Measurements from ENCODE around the gene BAK1.

The BAK1 gene

DNA sequence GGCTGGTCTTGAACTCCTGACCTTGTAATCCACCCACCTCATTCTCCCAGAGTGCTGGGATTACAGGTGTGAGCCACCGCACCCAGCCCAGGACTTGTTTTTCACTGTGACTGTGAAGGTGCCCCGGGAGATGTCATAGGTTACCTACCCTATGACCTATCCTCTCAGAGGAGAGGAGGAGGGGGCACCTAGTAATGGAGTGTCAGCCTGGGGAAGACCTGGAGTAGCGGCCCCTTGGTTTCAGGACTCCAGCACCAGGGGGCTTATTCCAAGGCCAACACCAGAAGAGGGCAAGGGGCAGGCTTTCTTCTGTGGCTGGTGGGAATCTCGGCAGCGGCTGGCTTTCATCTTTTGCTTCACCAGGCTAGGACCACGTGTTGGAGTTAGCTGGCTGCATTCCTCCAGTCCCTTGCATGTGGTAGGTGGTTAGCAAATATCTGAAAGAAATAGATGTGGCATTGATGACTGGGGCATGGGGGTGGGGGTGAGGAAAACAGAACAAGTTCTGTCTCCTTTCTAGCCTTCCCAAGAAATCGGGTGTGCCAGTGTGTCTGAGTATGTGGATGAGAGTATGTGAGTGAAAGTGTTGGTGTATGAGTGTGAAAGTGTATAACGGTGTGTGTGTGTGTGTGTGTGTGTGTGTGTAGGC lies 33.2 kb upstream of the BAK1 start:
- peak overlapping the region; percentile 67 for H3K27ac ChIP-seq (ENCODE audit: poor library complexity, severe bottlenecking)
- no peaks in the 10 kb centered on the region for H3K36me3 ChIP-seq (ENCODE audit: low read depth)
- peaks cover 37% of the 10 kb centered on the region for H3K4me1 ChIP-seq (ENCODE audit: insufficient read depth, poor library complexity, severe bottlenecking)
- no peaks in the 10 kb centered on the region for H3K27me3 ChIP-seq (ENCODE audit: insufficient read depth, poor library complexity, severe bottlenecking)
- ATAC-seq (ENCODE audit: low read depth) = peak; percentile 6; the same call in 1 of the 3 replicates
- TF ChIP-seq, protein P1, sequence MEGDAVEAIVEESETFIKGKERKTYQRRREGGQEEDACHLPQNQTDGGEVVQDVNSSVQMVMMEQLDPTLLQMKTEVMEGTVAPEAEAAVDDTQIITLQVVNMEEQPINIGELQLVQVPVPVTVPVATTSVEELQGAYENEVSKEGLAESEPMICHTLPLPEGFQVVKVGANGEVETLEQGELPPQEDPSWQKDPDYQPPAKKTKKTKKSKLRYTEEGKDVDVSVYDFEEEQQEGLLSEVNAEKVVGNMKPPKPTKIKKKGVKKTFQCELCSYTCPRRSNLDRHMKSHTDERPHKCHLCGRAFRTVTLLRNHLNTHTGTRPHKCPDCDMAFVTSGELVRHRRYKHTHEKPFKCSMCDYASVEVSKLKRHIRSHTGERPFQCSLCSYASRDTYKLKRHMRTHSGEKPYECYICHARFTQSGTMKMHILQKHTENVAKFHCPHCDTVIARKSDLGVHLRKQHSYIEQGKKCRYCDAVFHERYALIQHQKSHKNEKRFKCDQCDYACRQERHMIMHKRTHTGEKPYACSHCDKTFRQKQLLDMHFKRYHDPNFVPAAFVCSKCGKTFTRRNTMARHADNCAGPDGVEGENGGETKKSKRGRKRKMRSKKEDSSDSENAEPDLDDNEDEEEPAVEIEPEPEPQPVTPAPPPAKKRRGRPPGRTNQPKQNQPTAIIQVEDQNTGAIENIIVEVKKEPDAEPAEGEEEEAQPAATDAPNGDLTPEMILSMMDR (IDR thresholded peaks at IDR 0.05; ENCODE audit: poor library complexity, severe bottlenecking) = no peak
- no peaks in the 10 kb centered on the region for H3K9me3 ChIP-seq (ENCODE audit: severe bottlenecking)
- no peak overlapping the region for H3K4me3 ChIP-seq (ENCODE audit: severe bottlenecking)
- no peak for DNase-seq (ENCODE audit: low spot score)

DNA sequence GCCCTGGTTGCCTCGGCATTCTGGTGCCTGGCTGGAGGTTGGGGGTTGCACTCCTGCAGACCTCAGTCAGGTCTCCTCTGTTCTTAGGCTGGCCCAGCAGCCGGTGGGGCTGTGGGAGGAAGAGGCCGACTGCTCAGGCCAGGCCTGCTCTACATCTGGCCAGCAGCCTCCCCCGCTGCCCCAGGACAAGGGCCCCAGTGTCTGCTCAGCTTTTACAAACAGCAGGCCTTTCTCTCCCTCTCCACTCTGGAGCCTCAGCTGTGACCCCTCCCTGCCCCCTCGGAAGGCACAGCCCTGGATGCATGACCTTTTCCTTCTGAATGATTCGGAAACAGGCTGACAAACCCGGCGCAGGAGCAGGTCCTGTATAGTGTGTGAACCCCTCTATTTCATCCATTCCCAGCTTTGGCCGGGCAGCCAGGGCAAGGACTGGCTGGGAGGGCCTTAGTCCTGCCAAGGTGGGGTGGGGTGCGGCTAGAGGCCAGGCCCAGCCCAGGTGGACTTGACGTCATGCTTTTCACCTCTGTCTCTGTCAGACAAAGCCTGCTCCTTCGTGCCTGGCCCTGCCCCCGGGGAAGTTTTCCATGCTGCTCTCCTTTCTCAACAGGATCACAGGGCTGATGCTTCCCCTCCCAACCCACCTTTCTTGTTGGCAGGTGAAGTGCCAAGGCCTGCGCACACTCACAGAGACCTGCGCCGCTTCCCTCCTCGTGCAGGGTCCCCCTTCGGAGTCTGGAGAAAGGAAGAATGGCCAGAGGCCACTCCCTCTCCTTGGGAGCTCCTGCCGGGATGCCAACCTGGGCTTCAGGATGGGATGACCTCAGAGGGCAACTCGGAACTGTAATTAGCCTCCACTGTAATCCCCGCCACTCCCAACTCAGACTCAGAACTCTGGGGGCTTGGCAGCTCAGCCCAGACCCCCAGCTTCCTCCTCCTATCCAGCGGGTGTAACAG lies 31.0 kb upstream of the BAK1 start:
- DNase-seq (ENCODE audit: low spot score) = no peak
- ATAC-seq (ENCODE audit: low read depth) = peak; percentile 35; the same call in 1 of the 3 replicates
- peaks cover 37% of the 10 kb centered on the region for H3K4me1 ChIP-seq (ENCODE audit: insufficient read depth, poor library complexity, severe bottlenecking)
- no peaks in the 10 kb centered on the region for H3K9me3 ChIP-seq (ENCODE audit: severe bottlenecking)
- TF ChIP-seq, protein P1 (IDR thresholded peaks at IDR 0.05; ENCODE audit: poor library complexity, severe bottlenecking) = no peak
- peak overlapping the region; percentile 69 for H3K27ac ChIP-seq (ENCODE audit: poor library complexity, severe bottlenecking)
- H3K36me3 ChIP-seq (ENCODE audit: low read depth) = no peaks in the 10 kb centered on the region
- no peaks in the 10 kb centered on the region for H3K27me3 ChIP-seq (ENCODE audit: insufficient read depth, poor library complexity, severe bottlenecking)
- no peak overlapping the region for H3K4me3 ChIP-seq (ENCODE audit: severe bottlenecking)

DNA sequence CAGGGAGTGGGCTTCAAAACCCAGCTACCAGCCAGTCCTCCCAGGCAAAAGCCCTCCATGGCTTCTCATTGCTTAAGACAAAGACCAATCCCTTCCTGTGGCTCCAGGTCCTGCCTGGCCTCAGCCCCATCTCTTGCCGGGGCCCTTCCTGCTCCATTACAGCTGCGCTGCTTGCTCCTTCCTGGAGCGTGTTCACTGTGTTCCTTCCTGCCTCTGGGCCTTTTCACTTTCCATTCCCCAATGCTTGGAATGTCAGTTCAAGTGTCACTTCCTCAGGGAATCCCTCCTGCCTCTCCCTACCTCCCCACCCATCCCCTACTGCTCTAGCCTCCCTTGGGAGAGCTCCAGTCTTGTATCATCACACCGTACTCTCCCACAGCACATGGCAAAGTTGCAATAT lies 30.0 kb upstream of the BAK1 start:
- H3K9me3 ChIP-seq (ENCODE audit: severe bottlenecking) = no peaks in the 10 kb centered on the region
- H3K36me3 ChIP-seq (ENCODE audit: low read depth) = no peaks in the 10 kb centered on the region
- H3K27ac ChIP-seq (ENCODE audit: poor library complexity, severe bottlenecking) = peak overlapping the region; percentile 69
- ATAC-seq (ENCODE audit: low read depth) = no peak; the same call in 2 of the 3 replicates
- no peak for DNase-seq (ENCODE audit: low spot score)
- TF ChIP-seq, protein P1 (IDR thresholded peaks at IDR 0.05; ENCODE audit: poor library complexity, severe bottlenecking) = no peak
- H3K4me3 ChIP-seq (ENCODE audit: severe bottlenecking) = no peak overlapping the region
- peaks cover 37% of the 10 kb centered on the region for H3K4me1 ChIP-seq (ENCODE audit: insufficient read depth, poor library complexity, severe bottlenecking)
- H3K27me3 ChIP-seq (ENCODE audit: insufficient read depth, poor library complexity, severe bottlenecking) = no peaks in the 10 kb centered on the region

DNA sequence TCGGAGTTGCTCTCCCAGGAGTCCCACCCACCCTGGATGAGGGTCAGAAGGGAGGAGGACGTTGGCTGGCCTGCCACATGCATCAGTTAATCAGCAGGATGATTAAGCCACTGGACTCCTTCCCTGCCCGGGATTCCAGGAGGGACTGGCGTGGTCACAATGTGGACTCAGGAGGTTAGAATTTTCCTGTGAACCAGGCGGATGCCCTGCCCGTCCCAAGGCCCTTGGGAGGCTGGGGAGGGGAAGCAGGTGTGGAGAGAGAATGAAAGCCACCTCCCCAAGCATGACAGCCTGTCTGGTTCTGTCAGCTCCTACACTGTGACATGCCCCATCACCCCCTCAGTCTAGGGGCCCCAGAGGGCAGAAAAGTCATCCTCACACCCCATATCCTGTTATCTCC lies 29.5 kb upstream of the BAK1 start:
- H3K9me3 ChIP-seq (ENCODE audit: severe bottlenecking) = no peaks in the 10 kb centered on the region
- TF ChIP-seq, protein P1 (IDR thresholded peaks at IDR 0.05; ENCODE audit: poor library complexity, severe bottlenecking) = no peak
- no peak overlapping the region for H3K4me3 ChIP-seq (ENCODE audit: severe bottlenecking)
- H3K4me1 ChIP-seq (ENCODE audit: insufficient read depth, poor library complexity, severe bottlenecking) = peaks cover 37% of the 10 kb centered on the region
- peak overlapping the region; percentile 69 for H3K27ac ChIP-seq (ENCODE audit: poor library complexity, severe bottlenecking)
- no peaks in the 10 kb centered on the region for H3K36me3 ChIP-seq (ENCODE audit: low read depth)
- DNase-seq (ENCODE audit: low spot score) (no peak), ATAC-seq (ENCODE audit: low read depth) (peak; percentile 13; the same call in 1 of the 3 replicates)
- no peaks in the 10 kb centered on the region for H3K27me3 ChIP-seq (ENCODE audit: insufficient read depth, poor library complexity, severe bottlenecking)
